ENCODE data around the gene RTKN. TPM values are rescaled to one million over a fixed set of nuclear protein-coding genes. Genes with fewer than 3 reads are reported as not detected.

The RTKN gene
- polyA plus RNA-seq, 1 donor from 2014 or later = 0.88 TPM

DNA sequence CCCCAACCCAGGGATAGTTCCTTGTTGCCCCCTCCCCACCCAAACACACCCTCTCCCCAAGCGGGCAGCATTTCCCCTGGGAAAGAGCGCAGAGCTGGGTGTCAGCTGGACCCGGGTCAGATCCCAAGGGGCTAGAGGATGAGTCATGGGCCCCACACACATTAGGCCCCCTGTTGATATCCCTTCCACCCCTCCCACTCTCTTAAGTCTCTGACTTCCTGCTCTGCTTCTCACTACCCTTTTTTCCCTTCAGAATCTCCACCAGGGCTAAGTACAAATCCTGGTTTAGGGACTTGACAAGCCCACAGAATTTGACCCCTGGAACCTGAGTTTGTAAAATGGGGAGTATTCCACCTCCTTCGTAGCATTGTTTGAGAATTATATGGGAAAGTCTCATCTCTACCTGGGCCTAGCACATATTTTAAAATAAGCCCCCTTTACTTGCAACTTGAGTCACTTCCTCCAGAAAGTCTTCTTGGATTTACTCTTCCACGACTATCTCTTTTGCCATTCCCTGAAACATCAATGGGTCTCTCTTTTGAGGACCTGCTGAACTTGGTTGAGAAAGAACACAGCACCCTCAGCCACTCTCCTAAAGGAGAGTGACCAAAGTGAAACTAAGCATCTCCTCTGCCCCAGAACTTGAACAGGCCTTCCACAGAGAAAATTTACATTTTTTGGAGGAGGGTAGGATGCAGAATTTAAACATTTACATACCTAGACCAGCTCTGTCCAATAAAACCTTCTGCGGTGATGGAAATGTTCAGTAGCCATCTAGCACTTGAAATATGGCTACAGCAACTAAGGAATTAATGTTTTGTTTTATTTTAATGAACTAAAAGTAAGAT, 4.7 kb downstream of the RTKN start:
- peak overlapping the region in 1 of 4 donors; percentile 21 for H3K4me3 Mint-ChIP-seq

GRCh38 chr2:74436111-74436805, 5.5 kb downstream of the RTKN start:
- Mint-ChIP-seq H3K36me3 (no peaks in the 10 kb centered on the region), H3K4me1 (peaks cover 10 to 15% (median 14%) of the 10 kb centered on the region in 3 donors), H3K27me3 (peaks cover 5% of the 10 kb centered on the region), H3K27ac (no peak overlapping the region), H3K9me3 (no peaks in the 10 kb centered on the region), H3K4me3 (no peak overlapping the region)

More for the DNA sequence above, 4.7 kb downstream of the RTKN start:
- Mint-ChIP-seq H3K4me1 (peaks cover 10 to 15% (median 14%) of the 10 kb centered on the region in 3 donors), H3K27ac (no peak overlapping the region), H3K9me3 (no peaks in the 10 kb centered on the region), H3K27me3 (peaks cover 7% of the 10 kb centered on the region), H3K36me3 (no peaks in the 10 kb centered on the region)

GRCh38 chr2:74430502-74430901, 11.2 kb downstream of the RTKN start:
- Mint-ChIP-seq H3K9me3 (no peaks in the 10 kb centered on the region), H3K27me3 (no peaks in the 10 kb centered on the region), H3K27ac (no peak overlapping the region), H3K4me3 (no peak overlapping the region), H3K36me3 (no peaks in the 10 kb centered on the region), H3K4me1 (no peaks in the 10 kb centered on the region)

GRCh38 chr2:74429487-74430451, 12.0 kb downstream of the RTKN start:
- H3K27me3 Mint-ChIP-seq = no peaks in the 10 kb centered on the region

GRCh38 chr2:74428675-74429074, 13.1 kb downstream of the RTKN start:
- H3K4me1 Mint-ChIP-seq = no peaks in the 10 kb centered on the region
- no peak overlapping the region for H3K4me3 Mint-ChIP-seq
- H3K27ac Mint-ChIP-seq = peak overlapping the region in 1 of 3 donors; percentile 35
- no peaks in the 10 kb centered on the region for H3K9me3 Mint-ChIP-seq
- H3K36me3 Mint-ChIP-seq = no peaks in the 10 kb centered on the region
- H3K27me3 Mint-ChIP-seq = no peaks in the 10 kb centered on the region

More at GRCh38 chr2:74429487-74430451, 12.0 kb downstream of the RTKN start:
- Mint-ChIP-seq H3K27ac (no peak overlapping the region), H3K4me1 (no peaks in the 10 kb centered on the region), H3K4me3 (no peak overlapping the region), H3K36me3 (no peaks in the 10 kb centered on the region), H3K9me3 (no peaks in the 10 kb centered on the region)

GRCh38 chr2:74427551-74427950, 14.2 kb downstream of the RTKN start:
- no peaks in the 10 kb centered on the region for H3K27me3 Mint-ChIP-seq
- H3K4me1 Mint-ChIP-seq = peaks cover 0 to 3% (median 2%) of the 10 kb centered on the region in 3 donors
- H3K27ac Mint-ChIP-seq = peak overlapping the region in 2 of 3 donors; percentile 51 to 83
- no peaks in the 10 kb centered on the region for H3K36me3 Mint-ChIP-seq
- H3K4me3 Mint-ChIP-seq = no peak overlapping the region
- no peaks in the 10 kb centered on the region for H3K9me3 Mint-ChIP-seq

DNA sequence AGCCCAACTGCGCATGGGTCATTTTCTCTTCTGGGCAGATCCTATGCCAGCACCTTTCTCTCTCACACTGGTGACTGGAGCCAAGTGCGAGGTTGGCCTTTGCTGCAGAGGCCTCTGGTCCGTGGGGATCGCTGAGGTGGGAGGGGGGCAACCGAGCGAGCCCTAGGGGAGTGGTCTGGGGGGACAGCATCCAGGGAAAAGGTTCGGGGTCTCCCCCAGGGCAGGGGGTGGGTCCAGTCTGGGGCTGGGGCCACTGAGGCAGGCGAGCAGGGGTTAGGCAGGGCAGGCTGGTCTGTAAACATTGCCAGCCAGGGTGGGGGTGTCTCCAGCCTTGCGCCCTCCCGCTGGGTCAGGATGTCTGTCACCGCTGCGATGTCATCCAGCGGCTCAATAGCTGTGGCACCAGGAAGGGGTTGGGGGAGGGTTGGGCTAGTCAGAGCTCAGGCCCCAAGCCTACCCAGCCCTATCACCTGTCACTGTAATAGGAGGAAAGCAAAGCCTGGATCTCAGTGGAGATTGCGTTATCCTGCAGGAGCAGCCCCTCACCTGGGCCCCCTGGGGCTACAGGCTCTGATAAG, 15.5 kb downstream of the RTKN start:
- H3K9me3 Mint-ChIP-seq = no peaks in the 10 kb centered on the region
- H3K27me3 Mint-ChIP-seq = no peaks in the 10 kb centered on the region
- no peak overlapping the region for H3K4me3 Mint-ChIP-seq
- peak overlapping the region in 2 of 3 donors; percentile 48 to 51 for H3K27ac Mint-ChIP-seq
- peaks cover 2 to 6% (median 3%) of the 10 kb centered on the region in 3 donors for H3K4me1 Mint-ChIP-seq
- no peaks in the 10 kb centered on the region for H3K36me3 Mint-ChIP-seq

DNA sequence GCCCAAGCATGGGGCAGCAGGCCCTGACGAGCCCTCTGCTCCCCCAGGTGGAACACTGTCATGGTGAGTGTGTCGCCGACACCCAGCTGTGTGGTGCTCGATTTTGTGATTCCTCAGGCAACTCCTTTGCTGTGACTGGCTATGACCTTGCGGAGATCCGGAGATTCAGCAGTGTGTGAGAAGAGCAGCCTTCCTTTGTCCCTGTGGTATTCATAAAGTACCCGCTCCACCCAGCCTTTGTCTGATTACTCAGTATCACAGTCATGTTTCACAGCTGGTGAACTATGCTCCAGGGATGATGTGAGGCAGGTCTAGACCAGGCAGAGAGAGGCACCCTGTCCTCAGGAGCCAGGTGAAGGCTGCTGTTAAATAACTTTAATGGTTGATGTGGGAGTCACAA, 16.2 kb downstream of the RTKN start:
- H3K27ac Mint-ChIP-seq = peak overlapping the region in 1 of 3 donors; percentile 1

GRCh38 chr2:74424995-74425406, 16.7 kb downstream of the RTKN start:
- Mint-ChIP-seq H3K9me3 (no peaks in the 10 kb centered on the region), H3K27ac (peak overlapping the region in 1 of 3 donors; percentile 1), H3K4me1 (peaks cover 8 to 16% (median 10%) of the 10 kb centered on the region in 3 donors), H3K27me3 (no peaks in the 10 kb centered on the region), H3K36me3 (no peaks in the 10 kb centered on the region), H3K4me3 (peak overlapping the region in 2 of 4 donors; percentile 13 to 100)

More for the DNA sequence above, 16.2 kb downstream of the RTKN start:
- H3K36me3 Mint-ChIP-seq = no peaks in the 10 kb centered on the region
- H3K4me1 Mint-ChIP-seq = peaks cover 4 to 11% (median 5%) of the 10 kb centered on the region in 3 donors
- H3K9me3 Mint-ChIP-seq = no peaks in the 10 kb centered on the region
- peak overlapping the region in 1 of 4 donors; percentile 100 for H3K4me3 Mint-ChIP-seq
- H3K27me3 Mint-ChIP-seq = no peaks in the 10 kb centered on the region

DNA sequence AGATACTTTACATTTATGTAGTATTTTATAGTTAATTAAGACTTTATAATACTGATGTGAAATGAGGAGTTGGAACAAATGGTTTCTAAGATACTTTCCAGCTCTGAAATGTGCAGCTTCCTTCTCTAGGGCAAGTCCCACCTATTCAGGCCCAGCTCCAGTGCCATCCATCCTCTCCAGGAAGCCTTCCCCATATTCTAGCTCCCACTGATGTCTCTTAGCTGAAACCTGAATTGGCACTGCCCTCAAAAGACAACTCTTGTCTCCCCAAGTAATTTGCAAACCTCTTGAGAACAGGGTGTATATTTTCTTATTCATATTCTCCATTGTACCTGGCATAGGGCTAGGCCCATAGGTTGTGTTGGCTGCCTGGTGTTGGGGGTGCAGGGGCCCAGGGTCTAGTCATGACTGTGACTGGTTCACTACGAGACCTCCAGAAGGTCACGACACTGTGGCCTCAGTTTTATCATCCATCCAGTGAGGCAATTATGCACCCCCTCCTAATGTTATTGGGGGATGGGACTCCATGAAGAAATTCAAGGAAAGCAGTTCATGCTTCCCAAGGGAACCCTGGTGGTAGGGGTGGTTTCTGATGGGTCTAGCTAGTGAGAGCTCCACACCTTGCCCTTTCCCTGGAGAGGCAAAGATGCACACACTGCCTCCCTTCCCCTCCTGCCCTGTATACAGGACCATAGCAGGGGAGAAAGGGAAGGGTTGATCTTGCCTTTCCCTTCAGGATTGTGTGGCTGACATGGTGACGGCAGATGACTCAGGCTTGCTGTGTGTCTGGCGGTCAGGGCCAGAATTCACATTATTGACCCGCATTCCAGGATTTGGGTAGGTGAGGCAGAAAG, 17.4 kb downstream of the RTKN start:
- Mint-ChIP-seq H3K27me3 (no peaks in the 10 kb centered on the region), H3K4me3 (peak overlapping the region in 1 of 4 donors; percentile 100), H3K4me1 (peaks cover 10 to 23% (median 13%) of the 10 kb centered on the region in 3 donors), H3K9me3 (no peaks in the 10 kb centered on the region), H3K27ac (peak overlapping the region in 1 of 3 donors; percentile 1), H3K36me3 (no peaks in the 10 kb centered on the region)

DNA sequence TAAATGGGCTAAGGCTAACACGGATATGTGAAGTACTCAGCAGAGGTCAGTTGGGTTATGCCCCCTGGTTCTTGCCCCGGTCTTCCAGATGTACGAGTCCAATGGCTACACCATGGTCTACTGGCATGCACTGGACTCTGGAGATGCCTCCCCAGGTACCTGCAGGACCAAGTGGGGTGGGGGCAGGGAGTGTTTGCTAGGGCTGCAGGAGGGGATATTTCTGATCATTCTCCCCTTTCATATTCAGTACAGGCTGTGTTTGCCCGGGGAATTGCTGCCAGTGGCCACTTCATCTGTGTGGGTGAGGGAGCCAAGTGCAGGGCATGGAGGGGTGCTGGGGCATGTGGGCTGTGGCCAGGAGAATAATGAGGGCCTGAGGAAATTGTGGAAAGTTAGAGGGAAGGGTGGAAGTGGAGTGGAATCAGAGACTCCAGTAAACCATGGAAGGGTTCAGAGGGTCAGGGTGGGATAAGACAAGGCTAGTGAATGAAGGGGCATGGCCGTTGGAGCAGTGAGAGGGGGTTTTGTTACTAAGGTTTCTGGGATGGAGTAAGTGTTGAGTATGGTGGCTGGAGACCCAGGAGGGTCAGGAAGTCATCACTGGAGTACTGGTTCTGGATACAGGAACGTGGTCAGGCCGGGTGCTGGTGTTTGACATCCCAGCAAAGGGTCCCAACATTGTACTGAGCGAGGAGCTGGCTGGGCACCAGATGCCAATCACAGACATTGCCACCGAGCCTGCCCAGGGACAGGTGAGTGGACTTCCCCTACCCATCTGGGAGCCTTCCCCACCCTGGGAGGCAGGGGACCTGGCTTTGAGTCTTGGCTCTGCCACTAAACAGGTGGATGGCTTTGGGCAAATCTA, 18.3 kb downstream of the RTKN start:
- Mint-ChIP-seq H3K27me3 (no peaks in the 10 kb centered on the region), H3K4me1 (peaks cover 10 to 26% (median 15%) of the 10 kb centered on the region in 3 donors), H3K27ac (peak overlapping the region in 1 of 3 donors; percentile 100), H3K4me3 (peak overlapping the region in 3 of 4 donors; percentile 3 to 100 (median 96)), H3K36me3 (no peaks in the 10 kb centered on the region), H3K9me3 (no peaks in the 10 kb centered on the region)

GRCh38 chr2:74421221-74421870, 20.4 kb downstream of the RTKN start, which contains the start of the genes C2orf81 and WDR54:
Gene C2orf81 (minus strand): TSS chr2:74421619. CDS start chr2:74421560, 59 bp downstream.
Gene WDR54 (plus strand): TSS chr2:74421730. CDS start chr2:74422154, 424 bp downstream.
- peaks cover 2% of the 10 kb centered on the region for H3K36me3 Mint-ChIP-seq
- H3K27me3 Mint-ChIP-seq = no peaks in the 10 kb centered on the region
- no peaks in the 10 kb centered on the region for H3K9me3 Mint-ChIP-seq
- peak within 1 kb of the TSS; percentile 94 to 100 (median 97) for H3K4me3 Mint-ChIP-seq
- peak within 1 kb of the TSS; percentile 97 to 100 (median 99) for H3K27ac Mint-ChIP-seq
- H3K4me1 Mint-ChIP-seq = peaks cover 10 to 30% (median 21%) of the 10 kb centered on the region in 3 donors
